Inferior parietal cortex (tissue), 1 donor: ENCODE data around the gene NUP205.

Experiments
- DNase-seq: peaks from one replicate; pipeline ENCODE4 v3.0.0-alpha.2; 2016; ENCODE audit errors: extremely low spot score

NUP205 gene

DNA sequence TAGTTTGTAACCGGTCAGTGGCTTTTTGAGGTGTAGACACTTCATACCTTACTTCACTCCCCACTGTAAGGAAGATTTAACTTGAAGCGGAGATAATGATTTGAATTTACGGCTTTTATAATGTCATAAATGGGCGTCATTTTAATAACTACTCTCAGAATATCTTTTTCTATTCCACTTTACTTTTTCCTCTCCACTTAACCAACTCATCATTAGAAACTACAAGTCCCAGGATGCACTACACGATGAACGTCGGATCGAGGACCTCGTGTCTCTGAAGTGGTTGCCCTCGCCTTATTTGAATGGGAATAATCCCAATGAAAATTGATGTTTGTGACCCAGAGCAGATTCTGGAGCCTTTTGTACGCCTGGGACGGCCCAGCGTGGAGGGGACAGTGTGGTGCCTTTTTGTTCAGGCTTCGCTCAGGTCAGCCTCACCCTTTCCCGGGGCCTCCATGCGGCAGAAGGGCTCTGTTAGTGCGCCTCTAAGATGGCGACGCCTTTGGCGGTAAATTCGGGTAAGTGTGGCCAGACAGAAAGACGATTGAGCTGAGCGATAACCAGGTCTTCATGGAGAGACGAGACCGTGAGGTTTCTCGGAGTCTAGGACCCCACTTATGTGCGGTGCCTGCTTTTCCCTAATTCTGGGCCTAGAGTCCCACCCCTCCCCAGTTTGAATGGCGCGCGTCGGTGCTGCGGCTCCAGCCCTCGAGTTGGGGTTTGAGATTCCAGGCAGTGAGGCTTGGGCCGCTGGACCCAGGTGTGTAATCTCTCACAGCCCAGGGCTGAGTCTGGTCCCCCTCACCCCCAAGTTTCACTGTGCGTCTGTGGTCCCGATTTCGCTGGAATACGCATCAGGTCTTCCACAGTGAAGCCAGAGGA is at the start of gene NUP205:
TSS of gene NUP205 (plus strand) at position 463 of the 882 bp plus-strand sequence. CDS start at position 491, 28 bp downstream.
- peak; percentile 91 for DNase-seq

GRCh38 chr7:135508883-135509588 is 48.7 kb upstream of the NUP205 start:
- peak; percentile 25 for DNase-seq

GRCh38 chr7:135509589-135509838 is 48.2 kb upstream of the NUP205 start:
- peak; percentile 11 for DNase-seq

DNA sequence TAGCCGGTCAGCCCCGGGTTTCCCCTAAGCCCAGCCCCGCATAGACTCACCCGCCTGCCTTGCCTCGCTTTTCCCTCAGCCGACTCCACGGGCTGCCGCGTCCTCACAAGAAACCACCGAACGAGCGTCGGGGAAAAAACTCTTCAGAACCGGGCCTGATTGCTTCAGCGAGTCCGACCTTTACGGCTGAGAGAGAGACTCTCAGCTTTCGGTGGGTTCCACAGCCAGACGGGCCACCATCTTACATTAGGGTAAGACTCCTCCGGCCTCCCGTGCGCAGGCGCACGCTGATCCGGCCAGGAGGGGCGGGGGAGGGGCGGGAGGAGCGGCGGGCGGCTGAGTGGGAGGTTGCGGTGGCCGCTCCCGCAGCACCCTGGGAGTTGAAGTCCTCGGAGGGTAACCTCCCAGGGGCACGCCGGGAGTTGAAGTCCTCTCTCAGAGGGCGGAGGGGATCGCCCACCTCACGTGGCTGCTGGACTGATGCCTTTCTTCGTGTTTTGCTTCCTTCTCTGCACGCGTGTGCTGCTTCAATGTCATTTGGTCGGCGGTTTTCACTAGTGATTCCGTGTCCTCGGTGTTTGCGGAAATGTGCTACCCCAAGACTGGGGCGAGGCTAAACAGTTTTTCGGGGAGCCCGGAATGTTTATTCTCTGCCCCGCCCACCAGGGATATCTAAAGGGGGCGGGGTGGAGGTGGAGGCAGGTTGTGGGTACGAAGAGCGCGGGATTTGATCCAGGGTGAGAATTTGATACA is 47.7 kb upstream of the NUP205 start, which contains the start of gene CNOT4:
TSS of gene CNOT4 (minus strand) at position 264 of the 753 bp plus-strand sequence. CDS start 71,771 bp downstream, outside the sequence.
- DNase-seq = peak; percentile 95

DNA sequence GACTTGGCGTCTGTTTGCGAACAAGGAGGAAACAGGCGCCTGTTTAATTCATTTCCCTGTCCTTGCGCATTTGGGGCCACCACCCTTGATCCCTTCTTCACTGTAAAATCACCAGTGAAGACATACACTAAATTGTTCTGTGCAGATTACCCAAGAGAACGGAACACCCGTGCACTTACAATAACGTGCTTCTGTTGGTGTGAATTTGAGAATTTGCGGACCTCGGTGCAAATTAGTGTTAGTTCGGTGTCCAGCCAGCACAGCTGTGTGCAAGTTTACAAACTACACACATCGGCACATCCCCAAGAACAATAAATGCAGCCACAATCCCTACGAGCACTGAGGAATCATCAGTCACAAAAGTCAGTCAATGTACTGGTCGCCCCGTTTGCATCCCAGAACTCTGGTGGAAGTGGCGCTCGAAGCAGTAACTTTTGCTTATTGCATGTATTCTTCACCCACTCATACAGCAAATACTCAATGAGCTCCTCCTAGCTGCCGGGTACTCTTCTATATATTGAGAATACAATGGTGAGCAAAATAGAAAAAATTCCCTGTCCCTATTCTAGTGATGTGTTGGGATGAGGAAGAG is 47.0 kb upstream of the NUP205 start:
- no peak for DNase-seq

- peak; percentile 80 for DNase-seq
Observed at GRCh38 chr7:135512135-135512887, 45.4 kb upstream of the NUP205 start.

- no peak for DNase-seq
Observed at GRCh38 chr7:135514856-135515255, 42.9 kb upstream of the NUP205 start.

- no peak for DNase-seq
Observed at GRCh38 chr7:135517060-135517459, 40.7 kb upstream of the NUP205 start.

- DNase-seq = no peak
Observed at GRCh38 chr7:135518748-135519147, 39.0 kb upstream of the NUP205 start.

GRCh38 chr7:135519233-135519688 is 38.5 kb upstream of the NUP205 start:
- no peak for DNase-seq

DNA sequence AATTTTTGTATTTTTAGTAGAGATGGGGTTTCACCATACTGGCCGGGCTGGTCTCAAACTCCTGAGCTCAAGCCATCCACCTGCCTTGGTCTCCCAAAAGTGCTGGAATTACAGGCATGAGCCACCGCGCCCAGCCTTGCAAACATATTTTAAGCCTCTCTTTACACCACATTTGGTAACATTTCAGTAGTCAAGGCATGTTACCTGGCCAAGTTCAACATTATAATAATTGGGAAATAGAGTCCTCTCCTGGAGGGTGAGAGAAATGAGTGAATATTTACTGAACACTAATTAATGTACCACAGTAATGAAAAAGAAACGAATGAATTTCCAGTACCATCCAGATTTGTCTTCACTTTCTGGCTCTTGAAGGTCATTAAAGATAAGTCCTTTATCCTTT is 37.8 kb upstream of the NUP205 start:
- no peak for DNase-seq

DNA sequence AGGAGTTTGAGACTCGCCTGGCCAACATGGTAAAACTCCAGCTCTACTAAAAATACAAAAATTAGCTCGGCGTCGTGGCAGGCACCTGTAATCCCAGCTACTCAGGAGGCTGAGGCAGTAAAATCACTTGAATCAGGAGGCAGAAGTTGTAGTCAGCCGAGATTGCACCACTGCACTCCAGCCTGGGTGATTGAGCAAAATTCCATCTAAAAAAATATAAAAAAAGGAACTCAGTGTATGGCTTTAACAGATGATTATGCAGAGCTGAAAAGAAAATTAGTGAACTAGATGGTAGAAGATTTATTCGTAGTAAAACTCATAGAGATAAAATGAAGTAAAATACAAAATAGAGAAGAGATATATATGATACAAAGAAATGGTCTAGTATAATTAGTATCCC is 35.2 kb upstream of the NUP205 start:
- no peak for DNase-seq

GRCh38 chr7:135523146-135523545 is 34.6 kb upstream of the NUP205 start:
- no peak for DNase-seq

DNA sequence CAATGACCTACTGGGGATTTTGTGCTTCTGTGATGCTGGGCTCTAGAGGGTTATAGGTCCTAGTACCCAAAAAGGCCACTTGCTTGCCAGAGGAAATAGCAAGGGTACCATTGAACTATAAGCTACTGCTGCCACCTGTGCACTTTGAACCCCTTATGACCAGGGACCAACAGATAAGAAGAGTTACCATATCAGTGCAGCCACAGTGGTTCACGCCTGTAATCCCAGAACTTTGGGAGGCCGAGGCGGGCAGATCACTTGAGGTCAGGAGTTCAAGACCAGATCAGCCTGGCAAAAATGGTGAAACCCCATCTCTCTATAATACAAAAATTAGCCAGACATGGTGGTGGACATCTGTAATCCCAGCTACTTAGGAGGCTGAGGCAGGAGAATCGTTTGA is 32.3 kb upstream of the NUP205 start:
- no peak for DNase-seq

GRCh38 chr7:135527025-135527424 is 30.7 kb upstream of the NUP205 start:
- no peak for DNase-seq

DNA sequence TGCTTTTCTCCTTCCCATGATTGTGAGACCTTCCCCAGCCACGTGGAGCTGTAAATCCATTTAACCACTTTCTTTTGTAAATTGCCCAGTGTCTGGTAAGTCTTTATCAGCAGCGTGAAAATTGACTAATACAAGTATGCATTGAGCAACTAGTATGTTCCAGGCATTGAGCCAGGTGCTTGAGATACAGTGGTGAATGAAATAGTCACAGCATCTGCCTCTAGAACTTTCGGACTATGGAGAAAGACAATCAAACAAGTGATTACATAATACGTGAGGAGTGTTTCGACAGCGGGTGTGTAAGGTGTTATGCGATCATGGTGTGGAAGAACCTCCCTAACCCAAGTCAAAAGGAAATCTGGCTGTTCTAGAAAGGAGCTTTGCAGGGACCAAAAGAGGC is 21.6 kb upstream of the NUP205 start:
- DNase-seq = no peak

DNA sequence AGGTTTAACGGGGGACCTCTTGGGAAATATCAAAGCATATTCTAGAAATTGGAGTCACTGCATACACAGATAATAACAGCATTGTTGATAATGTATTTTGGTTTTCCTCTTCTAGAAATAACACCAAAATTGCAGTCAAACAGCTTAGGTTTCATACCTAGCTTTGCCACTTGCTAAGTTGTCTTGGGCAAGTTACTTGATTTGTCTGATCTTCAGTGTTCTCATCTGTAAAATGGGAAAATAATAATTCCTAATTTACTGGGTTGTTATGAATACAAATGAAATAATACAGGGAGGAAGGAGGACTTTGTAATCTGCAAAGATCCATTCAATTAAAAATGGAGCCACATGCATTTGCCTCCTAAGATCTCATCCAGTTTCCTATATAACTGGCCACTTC is 20.3 kb upstream of the NUP205 start:
- DNase-seq = no peak

DNA sequence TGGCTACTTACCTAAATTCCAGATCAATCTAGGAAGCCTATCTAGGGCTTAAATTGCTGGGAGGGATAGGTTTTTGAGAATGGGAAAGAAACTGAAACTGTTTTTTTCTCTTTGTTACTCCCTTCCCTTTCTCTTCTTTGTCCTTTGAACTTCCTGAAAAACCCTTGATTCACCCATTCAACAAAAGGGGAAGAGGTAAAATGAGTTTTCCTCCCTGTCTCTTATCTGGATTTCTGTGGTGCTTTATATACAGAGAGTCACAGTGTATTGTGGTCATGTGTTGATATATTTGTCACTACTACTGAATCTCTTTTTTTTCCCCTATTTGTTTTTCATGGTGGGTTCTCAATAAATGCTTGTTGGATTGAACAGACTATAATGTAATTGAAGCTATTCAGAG is 19.8 kb upstream of the NUP205 start:
- no peak for DNase-seq

- no peak for DNase-seq
Observed at GRCh38 chr7:135538376-135538775, 19.3 kb upstream of the NUP205 start.

- DNase-seq = no peak
Observed at GRCh38 chr7:135539629-135540028, 18.1 kb upstream of the NUP205 start.

DNA sequence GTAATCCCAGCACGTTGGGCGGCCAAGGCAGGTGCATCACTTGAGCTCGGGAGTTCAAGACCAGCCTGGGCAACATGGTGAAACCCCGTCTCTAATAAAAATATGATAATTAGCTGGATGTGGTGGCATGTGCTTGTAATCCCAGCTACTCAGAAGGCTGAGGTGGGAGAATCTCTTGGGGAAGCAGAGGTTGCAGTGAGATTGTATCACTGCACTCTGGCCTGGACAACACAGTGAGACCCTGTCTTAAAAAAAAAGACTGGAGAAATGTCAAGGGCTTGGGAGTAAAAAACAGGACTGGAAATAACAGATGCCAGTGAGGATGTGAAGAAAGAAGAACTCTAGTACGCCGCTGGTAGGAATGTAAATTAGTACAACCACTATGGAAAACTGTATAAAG is 16.7 kb upstream of the NUP205 start:
- DNase-seq = no peak
